Stimulated activated CD4-positive, alpha-beta T cell treated with anti-CD3 and anti-CD28 coated beads, TNF-alpha, amount 100 ng/mL, for 48 hours (primary cell): ENCODE measurements around the gene PVRIG.
A peak's percentile ranks its signal among the peaks of the same experiment; 100 is the strongest.
"Not testable (repeated sequence)": the region's sequence is repeated elsewhere in the genome, so short reads cannot be mapped to it uniquely, and the experiment has no call there.

Experiments used
- DNase-seq, 3 donors: peaks; one replicate each; pipeline ENCODE4 v3.0.0-alpha.2; 2020; ENCODE audit warnings: low read depth in 3 of 3

Gene PVRIG

GRCh38 chr7:100195222-100195621, 24.5 kb upstream of the PVRIG start:
- no peak for DNase-seq

GRCh38 chr7:100195901-100196322, 23.8 kb upstream of the PVRIG start:
- not testable (repeated sequence) for DNase-seq

DNA sequence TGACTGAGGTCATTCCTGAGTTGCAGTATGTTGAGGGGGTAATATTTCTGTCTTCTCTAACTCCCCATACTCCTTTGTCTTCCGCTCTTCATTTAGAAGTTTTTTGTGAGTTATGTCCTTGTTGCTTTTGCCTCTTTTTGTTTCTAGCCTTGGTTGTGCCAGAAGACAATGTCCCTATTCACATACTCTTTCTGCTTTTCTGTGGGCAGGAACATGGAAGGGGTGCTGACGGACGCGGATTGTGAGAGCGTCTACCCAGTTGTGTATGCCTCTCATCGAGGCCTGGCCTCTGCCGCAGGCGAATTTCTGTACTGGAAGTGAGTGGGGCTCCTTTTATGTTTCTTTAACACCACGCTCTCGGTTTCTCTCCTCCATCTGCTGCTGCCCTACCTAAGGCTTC, 21.5 kb upstream of the PVRIG start:
- DNase-seq, result no peak

GRCh38 chr7:100200693-100201092, 19.1 kb upstream of the PVRIG start:
- no peak for DNase-seq

- no peak for DNase-seq
These were observed 15.3 kb upstream of the PVRIG start for GRCh38 chr7:100204454-100204853.

DNA sequence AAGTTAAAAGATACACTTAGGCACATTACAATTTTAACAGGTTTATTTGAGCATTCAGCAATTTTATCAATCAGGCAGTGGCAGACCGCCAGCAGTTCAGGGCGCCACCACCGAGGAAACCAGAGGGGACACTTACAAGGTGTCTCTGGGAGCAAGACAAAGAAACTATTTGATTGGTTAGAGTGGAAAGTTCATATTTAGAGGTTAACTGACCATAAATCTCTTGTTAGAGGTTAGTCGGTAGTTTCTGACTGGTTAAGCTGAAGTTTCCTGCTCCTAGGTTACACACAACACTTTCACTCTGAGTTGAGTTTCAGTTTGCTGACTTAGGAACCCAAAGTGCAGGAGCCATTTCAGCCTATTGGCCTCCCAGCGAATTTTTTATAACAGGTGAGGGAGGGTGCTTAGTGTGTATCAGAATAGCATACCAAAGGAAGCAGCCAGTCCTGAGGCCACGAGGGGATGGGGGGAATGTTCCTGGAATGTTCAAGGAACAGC, 10.8 kb upstream of the PVRIG start:
- peak in 1 of 3 donors; percentile 45 for DNase-seq

GRCh38 chr7:100209493-100209892, 10.3 kb upstream of the PVRIG start:
- no peak for DNase-seq

DNA sequence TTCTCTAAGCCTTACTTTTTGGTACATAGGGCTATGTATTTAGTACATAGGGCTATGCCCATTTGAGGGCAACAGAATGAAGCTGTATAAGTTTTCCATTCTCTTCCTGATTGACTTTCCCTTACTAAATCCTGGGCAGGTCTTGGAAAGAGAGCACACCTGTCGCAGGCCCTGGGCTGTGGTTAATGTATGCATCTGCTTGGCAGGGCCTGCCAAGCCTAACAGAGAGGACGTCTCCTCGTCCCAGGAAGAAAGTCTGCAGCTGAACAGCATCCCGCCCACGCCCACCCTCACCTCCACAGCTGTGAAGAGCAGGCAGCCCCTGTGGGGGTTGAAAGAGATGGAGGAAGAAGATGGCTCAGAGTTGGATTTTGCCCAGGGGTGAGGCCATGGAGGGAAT, 8.9 kb upstream of the PVRIG start:
- DNase-seq, result no peak

DNA sequence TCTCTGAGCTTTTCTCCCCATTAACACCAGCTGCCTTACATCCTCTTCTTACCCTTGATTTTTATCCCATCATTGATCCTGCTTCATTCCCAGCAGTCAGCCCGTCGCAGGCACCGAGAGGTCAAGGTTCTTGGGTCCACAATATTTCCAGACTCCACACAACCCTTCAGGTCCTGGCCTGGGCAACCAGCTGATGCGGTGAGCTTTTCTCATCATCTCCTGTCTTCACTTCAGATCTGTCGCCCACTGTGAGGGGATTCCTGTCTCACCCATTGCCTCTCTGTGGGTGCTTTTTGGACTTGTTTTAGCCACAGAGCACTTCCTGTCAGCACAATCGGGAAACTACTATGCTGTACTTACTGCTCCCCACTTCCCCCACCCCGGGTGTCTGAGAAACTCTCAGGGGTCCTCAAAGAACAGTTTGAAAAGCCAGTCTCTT, 8.4 kb upstream of the PVRIG start:
- DNase-seq, result no peak

DNA sequence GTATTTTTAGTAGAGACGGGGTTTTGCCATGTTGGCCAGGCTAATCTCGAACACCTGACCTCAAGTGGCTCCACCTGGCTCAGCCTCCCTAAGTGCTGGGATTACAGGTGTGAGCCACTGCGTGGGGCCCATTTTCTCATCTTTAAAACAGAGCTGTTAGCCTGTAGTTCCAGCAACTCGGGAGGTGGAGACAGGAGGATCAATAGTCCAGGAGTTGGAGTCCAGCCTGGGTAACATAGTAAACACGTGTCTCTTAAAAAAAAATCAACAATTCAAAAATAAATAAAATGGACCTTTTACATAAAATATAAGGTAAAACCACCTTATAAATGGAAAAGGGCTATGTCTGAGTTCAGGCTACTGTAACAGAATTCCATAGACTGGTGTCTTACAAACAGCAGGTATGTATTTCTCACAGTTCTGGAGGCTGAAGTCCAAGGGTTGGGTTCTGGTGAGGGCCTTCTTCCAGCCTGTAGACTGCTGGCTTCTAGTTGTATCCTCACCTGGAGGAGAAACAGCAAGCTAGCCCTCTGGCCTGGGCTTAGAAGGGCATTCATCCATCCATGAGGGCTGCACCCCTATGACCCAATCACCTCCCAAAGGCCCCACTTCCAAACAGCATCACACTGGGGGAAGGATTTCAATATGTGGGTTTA, 7.0 kb upstream of the PVRIG start:
- no peak for DNase-seq

DNA sequence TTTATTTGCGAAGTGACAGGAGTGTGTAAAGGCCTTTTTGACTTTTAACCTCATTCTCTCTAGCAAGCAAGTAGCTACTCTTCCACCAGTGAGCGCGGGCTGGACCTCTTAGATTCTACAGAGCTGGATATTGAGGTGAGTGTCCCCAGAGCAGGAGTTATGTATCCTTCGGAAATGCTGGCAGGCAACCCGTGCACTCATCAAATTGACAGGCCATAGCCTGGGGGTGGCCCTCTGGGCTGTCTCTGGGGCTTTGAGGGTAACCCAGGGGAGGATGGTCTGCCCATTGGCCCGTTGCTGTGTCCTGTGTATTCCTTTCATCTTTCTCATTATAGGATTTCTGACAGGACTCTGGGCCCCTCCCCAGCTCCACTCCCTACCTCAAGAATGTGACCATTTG, 6.1 kb upstream of the PVRIG start:
- DNase-seq, result no peak

- not testable (repeated sequence) for DNase-seq
These were observed 5.4 kb upstream of the PVRIG start for GRCh38 chr7:100214356-100214755.

GRCh38 chr7:100215895-100216294, 3.9 kb upstream of the PVRIG start:
- no peak for DNase-seq

- DNase-seq, result peak in 2 of 3 donors; percentile 74
These were observed 1.8 kb upstream of the PVRIG start for GRCh38 chr7:100217934-100218333.

GRCh38 chr7:100219271-100219737, 445 bp upstream of the PVRIG start:
- DNase-seq, result no peak

DNA sequence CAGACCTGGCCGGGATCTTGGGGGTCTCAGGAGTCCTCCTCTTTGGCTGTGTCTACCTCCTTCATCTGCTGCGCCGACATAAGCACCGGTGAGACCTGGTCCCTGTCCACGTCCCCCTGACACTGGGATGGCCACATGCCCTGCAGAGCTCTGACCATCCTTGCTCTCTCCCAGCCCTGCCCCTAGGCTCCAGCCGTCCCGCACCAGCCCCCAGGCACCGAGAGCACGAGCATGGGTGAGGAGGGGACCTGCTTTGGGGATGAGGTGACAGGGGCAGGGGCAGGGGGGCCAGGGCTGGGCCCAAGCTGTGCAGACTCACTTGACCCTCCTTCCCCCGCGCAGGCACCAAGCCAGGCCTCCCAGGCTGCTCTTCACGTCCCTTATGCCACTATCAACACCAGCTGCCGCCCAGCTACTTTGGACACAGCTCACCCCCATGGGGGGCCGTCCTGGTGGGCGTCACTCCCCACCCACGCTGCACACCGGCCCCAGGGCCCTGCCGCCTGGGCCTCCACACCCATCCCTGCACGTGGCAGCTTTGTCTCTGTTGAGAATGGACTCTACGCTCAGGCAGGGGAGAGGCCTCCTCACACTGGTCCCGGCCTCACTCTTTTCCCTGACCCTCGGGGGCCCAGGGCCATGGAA, 959 bp downstream of the PVRIG start:
- DNase-seq, result no peak

DNA sequence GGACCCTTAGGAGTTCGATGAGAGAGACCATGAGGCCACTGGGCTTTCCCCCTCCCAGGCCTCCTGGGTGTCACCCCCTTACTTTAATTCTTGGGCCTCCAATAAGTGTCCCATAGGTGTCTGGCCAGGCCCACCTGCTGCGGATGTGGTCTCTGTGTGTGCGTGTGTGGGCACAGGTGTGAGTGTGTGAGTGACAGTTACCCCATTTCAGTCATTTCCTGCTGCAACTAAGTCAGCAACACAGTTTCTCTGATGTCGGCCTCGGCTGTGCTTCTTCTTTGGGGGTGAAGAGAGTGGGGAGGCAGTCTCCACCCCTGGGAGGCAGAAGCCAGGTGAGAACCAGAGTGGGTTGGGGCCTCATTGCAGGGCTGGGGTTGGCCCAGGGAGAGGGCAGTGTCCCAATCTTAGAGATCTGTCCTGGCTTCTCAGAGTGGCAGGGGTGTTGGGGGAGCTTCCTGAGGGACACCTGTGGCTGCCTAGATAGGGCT, 1.5 kb downstream of the PVRIG start:
- peak in 2 of 3 donors; percentile 50 to 74 for DNase-seq

DNA sequence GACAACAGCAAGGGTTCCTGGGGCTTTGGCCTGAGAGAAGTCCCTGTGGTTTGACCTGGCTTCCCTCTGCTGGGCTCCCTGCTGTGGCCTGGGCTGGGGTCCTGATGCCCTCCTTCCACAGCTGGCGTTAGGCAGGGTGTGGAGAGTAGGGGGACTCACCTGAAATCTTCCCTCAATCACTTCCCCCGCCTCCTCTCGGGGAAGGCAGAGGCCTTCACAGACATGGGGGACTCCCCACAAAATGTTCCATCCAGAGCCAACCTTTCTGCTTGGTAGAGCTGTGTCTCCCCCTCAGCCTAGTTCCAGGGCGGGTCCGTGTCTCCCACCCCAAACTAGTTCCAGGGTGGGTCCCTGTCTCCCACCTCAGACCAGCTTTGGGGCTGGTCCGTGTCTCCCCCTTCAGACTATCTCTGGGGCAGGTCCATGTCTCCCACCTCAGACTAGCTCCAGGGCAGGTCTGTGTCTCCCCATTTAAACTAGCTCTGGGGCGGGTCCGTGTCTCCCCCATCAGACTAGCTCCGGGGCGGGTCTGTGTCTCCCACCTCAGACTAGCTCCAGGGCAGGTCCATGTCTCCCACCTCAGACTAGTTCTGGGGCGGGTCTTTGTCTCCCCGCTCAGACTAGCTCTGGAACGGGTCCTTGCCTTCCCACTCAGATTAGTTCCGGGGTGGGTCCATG, 2.2 kb downstream of the PVRIG start:
- DNase-seq, result no peak

DNA sequence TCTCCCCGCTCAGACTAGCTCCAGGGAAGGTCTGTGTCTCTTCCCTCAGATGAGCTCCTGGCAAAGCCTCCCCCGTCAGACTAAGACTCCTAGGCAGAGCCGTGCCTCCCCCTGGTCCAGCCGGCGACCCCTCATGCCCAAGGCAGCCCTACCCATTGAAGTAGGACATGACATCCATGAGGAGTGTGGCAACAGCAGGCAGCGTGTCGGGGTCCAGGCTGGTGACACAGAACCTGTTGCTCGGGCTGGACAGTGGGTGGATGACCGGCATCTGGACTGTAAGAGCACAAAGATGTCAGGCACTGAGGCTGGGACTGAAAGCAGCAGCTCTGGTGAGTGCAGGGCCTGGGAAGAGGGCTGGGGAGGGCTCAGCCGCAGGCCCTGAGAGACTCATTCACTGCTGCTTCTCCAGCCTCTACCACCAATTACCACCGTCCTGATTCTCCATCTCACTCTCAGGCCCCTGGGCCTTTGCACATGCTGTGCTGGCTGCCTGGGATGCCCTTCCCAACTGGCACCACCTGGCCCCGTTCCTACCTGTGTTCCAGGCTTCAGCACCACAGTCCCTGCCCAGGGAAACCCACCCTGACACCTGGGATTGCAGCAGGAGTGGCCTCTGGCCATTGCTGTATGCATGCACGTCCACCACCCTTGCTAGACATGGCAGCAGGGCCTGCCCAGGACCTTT, 2.8 kb downstream of the PVRIG start:
- DNase-seq, result no peak

DNA sequence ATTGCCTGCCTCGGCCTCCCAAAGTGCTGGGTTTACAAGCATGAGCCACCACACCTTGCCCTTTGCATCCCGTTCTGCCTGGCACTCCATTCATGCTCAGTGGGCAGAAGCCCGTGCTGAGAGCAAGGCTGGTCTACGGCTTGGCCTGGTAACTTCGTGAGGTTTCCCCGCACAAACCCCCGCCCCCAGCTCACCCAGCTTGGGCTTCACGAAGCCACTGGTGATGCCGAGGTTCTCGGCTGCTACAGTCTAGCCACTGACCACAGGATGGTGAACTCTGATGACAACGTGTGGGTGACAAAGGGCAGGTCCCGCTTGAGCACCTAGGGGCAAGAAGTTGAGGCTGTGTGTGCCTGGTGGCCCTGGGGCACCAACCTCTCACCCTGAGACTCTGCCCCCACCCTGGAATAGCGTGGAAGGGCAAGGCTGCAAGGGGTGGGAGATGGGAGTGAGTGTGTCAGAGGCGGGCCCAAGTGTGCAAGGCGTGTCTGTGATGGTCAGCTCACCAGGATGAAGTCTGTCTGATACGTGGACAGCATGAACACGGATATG, 3.7 kb downstream of the PVRIG start:
- not testable (repeated sequence) for DNase-seq

- DNase-seq, result not testable (repeated sequence)
These were observed 5.1 kb downstream of the PVRIG start for GRCh38 chr7:100224891-100225290.
